Upper lobe of left lung (tissue), 4 donors: Measurements from ENCODE around the gene TAF4.

Experiments used
- CTCF ChIP-seq, 6 experiments: fragments of 450-650 bp in 4 of 6; fragments of 200-600 bp in 2 of 6; sonication (generic) in 2 of 6; IDR thresholded peaks; one replicate each; pipeline ENCODE4 v1.5.1; 2016 to 2019; ENCODE audit warnings: antibody characterized with exemption in 6 of 6
- EP300 ChIP-seq, 4 donors: sonication (generic); formaldehyde crosslinking; IDR thresholded peaks; one replicate each; pipeline ENCODE4 v1.5.1; 2017; ENCODE audit warnings: antibody characterized with exemption in 4 of 4, control low read depth in 2 of 4
- POLR2AphosphoS5 ChIP-seq, 2 donors: sonication (generic); formaldehyde crosslinking; IDR thresholded peaks; one replicate each; pipeline ENCODE4 v1.5.1; 2017; ENCODE audit warnings: antibody characterized with exemption in 2 of 2

- TF ChIP-seq CTCF (IDR thresholded peaks at IDR 0.05) (no peak), EP300 (IDR thresholded peaks at IDR 0.05) (no peak), POLR2AphosphoS5 (IDR thresholded peaks at IDR 0.05) (no peak)
These were observed 72.6 kb downstream of the TAF4 start for GRCh38 chr20:61993058-61993457.
